Measurements from ENCODE around the gene CDC27. TPM values are rescaled to one million over a fixed set of nuclear protein-coding genes. Genes with fewer than 3 reads are reported as not detected.

The CDC27 gene
- total RNA-seq, 1 donor from 2014 or later = 167 TPM

DNA sequence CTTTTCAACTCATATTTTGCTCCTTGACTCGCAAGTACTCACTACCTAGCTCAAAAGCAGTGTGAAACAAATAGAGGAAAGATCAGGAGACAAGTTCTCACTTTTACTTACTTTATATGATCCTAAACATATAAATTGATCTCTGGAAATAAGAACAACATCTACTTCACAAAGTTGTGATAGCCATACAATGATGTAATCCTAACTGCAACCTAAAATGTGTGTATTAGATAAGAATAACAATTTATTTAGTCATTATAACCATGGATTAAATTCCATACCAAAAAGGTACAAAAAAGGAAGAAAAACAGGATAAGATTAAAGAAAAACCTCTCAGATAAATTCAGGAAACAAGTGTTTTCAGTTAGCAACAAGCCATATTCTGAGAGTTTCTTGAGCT lies 103.4 kb downstream of the CDC27 start:
- H3K27me3 ChIP-seq = no peaks in the 10 kb centered on the region
- Mint-ChIP-seq H3K4me3 (no peak overlapping the region), H3K4me1 (no peaks in the 10 kb centered on the region), H3K27ac (no peak overlapping the region), H3K36me3 (peaks cover 1% of the 10 kb centered on the region), H3K9me3 (no peaks in the 10 kb centered on the region), H3K27me3 (ENCODE audit: insufficient read depth, low read depth) (no peaks in the 10 kb centered on the region)
- H3K4me3 ChIP-seq = no peak overlapping the region
- no peak for DNase-seq (ENCODE audit: low spot score)
- peaks cover 65% of the 10 kb centered on the region for H4K20me1 ChIP-seq (ENCODE audit: low read depth)
- H3K4me1 ChIP-seq = no peaks in the 10 kb centered on the region
- H3F3A ChIP-seq (ENCODE audit: low read depth) = no peaks in the 10 kb centered on the region
- no peaks in the 10 kb centered on the region for H3K36me3 ChIP-seq
- H3K9ac ChIP-seq = no peak overlapping the region
- no peak overlapping the region for H3K4me2 ChIP-seq
- H3K79me2 ChIP-seq (ENCODE audit: low read depth) = peaks cover 64% of the 10 kb centered on the region
- no peaks in the 10 kb centered on the region for H3K9me3 ChIP-seq (ENCODE audit: low read depth)
- H2AFZ ChIP-seq (replicated peaks) = no peak overlapping the region
- TF ChIP-seq, protein P1, sequence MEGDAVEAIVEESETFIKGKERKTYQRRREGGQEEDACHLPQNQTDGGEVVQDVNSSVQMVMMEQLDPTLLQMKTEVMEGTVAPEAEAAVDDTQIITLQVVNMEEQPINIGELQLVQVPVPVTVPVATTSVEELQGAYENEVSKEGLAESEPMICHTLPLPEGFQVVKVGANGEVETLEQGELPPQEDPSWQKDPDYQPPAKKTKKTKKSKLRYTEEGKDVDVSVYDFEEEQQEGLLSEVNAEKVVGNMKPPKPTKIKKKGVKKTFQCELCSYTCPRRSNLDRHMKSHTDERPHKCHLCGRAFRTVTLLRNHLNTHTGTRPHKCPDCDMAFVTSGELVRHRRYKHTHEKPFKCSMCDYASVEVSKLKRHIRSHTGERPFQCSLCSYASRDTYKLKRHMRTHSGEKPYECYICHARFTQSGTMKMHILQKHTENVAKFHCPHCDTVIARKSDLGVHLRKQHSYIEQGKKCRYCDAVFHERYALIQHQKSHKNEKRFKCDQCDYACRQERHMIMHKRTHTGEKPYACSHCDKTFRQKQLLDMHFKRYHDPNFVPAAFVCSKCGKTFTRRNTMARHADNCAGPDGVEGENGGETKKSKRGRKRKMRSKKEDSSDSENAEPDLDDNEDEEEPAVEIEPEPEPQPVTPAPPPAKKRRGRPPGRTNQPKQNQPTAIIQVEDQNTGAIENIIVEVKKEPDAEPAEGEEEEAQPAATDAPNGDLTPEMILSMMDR (IDR thresholded peaks at IDR 0.05) = no peak
- no peak for TF ChIP-seq EZH2phosphoT487 (IDR thresholded peaks at IDR 0.05)
- TF ChIP-seq EZH2 (IDR thresholded peaks at IDR 0.05) = no peak
- no peak overlapping the region for H3K27ac ChIP-seq

DNA sequence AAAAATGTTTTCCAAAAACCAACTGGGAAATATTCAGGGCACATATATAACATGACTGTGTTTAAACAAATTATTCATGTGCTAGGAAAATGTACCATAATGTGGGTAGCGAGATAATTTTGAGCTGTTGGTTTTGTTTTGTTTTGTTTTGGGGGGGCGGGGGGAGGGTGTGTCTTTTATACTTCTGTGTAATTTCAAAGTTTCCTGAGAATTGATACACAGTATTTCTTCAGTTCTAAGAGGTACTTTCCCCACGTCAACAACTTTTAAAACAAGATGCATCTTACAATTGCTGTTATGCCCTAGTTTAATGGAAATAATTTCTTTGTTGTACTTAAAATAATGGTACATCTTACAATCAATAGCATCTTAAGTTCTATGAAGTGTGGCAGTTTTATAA lies 110.3 kb downstream of the CDC27 start:
- H3K79me2 ChIP-seq (ENCODE audit: low read depth) = peaks cover 26% of the 10 kb centered on the region
- no peak overlapping the region for H3K4me2 ChIP-seq

GRCh38 chr17:47077576-47077975 lies 111.5 kb downstream of the CDC27 start:
- Mint-ChIP-seq H3K27me3 (ENCODE audit: insufficient read depth, low read depth) (no peaks in the 10 kb centered on the region), H3K36me3 (peaks cover 8% of the 10 kb centered on the region), H3K27ac (no peak overlapping the region), H3K4me3 (no peak overlapping the region), H3K4me1 (peaks cover 8% of the 10 kb centered on the region), H3K9me3 (no peaks in the 10 kb centered on the region)
- peaks cover 16% of the 10 kb centered on the region for H4K20me1 ChIP-seq (ENCODE audit: low read depth)
- no peaks in the 10 kb centered on the region for H3K27me3 ChIP-seq
- no peak overlapping the region for H3K4me2 ChIP-seq
- H3K36me3 ChIP-seq = peaks cover 3% of the 10 kb centered on the region
- no peak overlapping the region for H2AFZ ChIP-seq (replicated peaks)
- TF ChIP-seq, protein P1 (IDR thresholded peaks at IDR 0.05) = no peak
- TF ChIP-seq EZH2 (IDR thresholded peaks at IDR 0.05) = no peak
- TF ChIP-seq EZH2phosphoT487 (IDR thresholded peaks at IDR 0.05) = no peak
- no peaks in the 10 kb centered on the region for H3K4me1 ChIP-seq
- no peak for DNase-seq (ENCODE audit: low spot score)
- no peak overlapping the region for H3K27ac ChIP-seq
- no peaks in the 10 kb centered on the region for H3K9me3 ChIP-seq (ENCODE audit: low read depth)
- no peaks in the 10 kb centered on the region for H3F3A ChIP-seq (ENCODE audit: low read depth)
- peaks cover 15% of the 10 kb centered on the region for H3K79me2 ChIP-seq (ENCODE audit: low read depth)
- H3K4me3 ChIP-seq = no peak overlapping the region
- H3K9ac ChIP-seq = no peak overlapping the region

More for the DNA sequence above, 110.3 kb downstream of the CDC27 start:
- no peak for DNase-seq (ENCODE audit: low spot score)
- Histone ChIP-seq H3K36me3 (peaks cover 3% of the 10 kb centered on the region), H3K9me3 (ENCODE audit: low read depth) (no peaks in the 10 kb centered on the region), H3K4me1 (no peaks in the 10 kb centered on the region), H3K4me3 (no peak overlapping the region), H2AFZ (replicated peaks) (no peak overlapping the region), H3K27me3 (no peaks in the 10 kb centered on the region), H3K27ac (no peak overlapping the region), H4K20me1 (ENCODE audit: low read depth) (peaks cover 19% of the 10 kb centered on the region), H3F3A (ENCODE audit: low read depth) (no peaks in the 10 kb centered on the region), H3K9ac (no peak overlapping the region)
- no peak for TF ChIP-seq EZH2phosphoT487 (IDR thresholded peaks at IDR 0.05)
- no peak for TF ChIP-seq EZH2 (IDR thresholded peaks at IDR 0.05)
- TF ChIP-seq, protein P1 (IDR thresholded peaks at IDR 0.05) = no peak
- H3K27ac Mint-ChIP-seq = no peak overlapping the region
- H3K4me3 Mint-ChIP-seq = no peak overlapping the region
- H3K4me1 Mint-ChIP-seq = peaks cover 2% of the 10 kb centered on the region
- H3K9me3 Mint-ChIP-seq = no peaks in the 10 kb centered on the region
- H3K27me3 Mint-ChIP-seq (ENCODE audit: insufficient read depth, low read depth) = no peaks in the 10 kb centered on the region
- peaks cover 8% of the 10 kb centered on the region for H3K36me3 Mint-ChIP-seq

Data from neural progenitor cell (in vitro differentiated cells).